ENCODE data around the gene RPS27L. TPM values are rescaled to one million over a fixed set of nuclear protein-coding genes. Genes with fewer than 3 reads are reported as not detected.
A peak's percentile ranks its signal among the peaks of the same experiment; 100 is the strongest.

Gene RPS27L
- total and polyA plus RNA-seq, 9 of the 15 experiments (the other 6 are each of a cell fraction or from before 2014, with no cell fraction given) = 72.2 to 382 (median 116) TPM

GRCh38 chr15:63188926-63189871 lies 31.9 kb upstream of the RPS27L start, which contains the start of gene RAB8B (continued):
- TF ChIP-seq PML (IDR thresholded peaks at IDR 0.05; ENCODE audit: low read length) (no peak), POLR2A (conservative IDR thresholded peaks at IDR 0.05) (peak; percentile 65), SMAD3 (CRISPR knock-in tag; conservative IDR thresholded peaks at IDR 0.05) (no peak), E4F1 (CRISPR knock-in tag; IDR thresholded peaks at IDR 0.05; ENCODE audit: borderline replicate concordance) (no peak), RNF2 (IDR thresholded peaks at IDR 0.05) (0 out of 2 replicates have a peak, but pooled peaks have one; percentile 12), U2AF1 (optimal IDR thresholded peaks at IDR 0.05; ENCODE audit: low read depth, low read length) (no peak), ZNF197 (CRISPR knock-in tag; IDR thresholded peaks at IDR 0.05; ENCODE audit: low read depth) (no peak), ARHGAP35 (IDR thresholded peaks at IDR 0.05; ENCODE audit: partially characterized antibody) (no peak), BRF1 (IDR thresholded peaks at IDR 0.05; ENCODE audit: borderline replicate concordance, extremely low read depth, insufficient read length) (no peak), ZNF407 (IDR thresholded peaks at IDR 0.05; ENCODE audit: low read depth) (no peak), NR2C2 (CRISPR knock-in tag; IDR thresholded peaks at IDR 0.05) (no peak), NR2C2 (tag; IDR thresholded peaks at IDR 0.05) (peak; percentile 51; the same call in 1 of the 2 replicates), MTF1 (CRISPR knock-in tag; IDR thresholded peaks at IDR 0.05; ENCODE audit: borderline replicate concordance) (no peak), GABPA (tag; conservative IDR thresholded peaks at IDR 0.05; ENCODE audit: low read depth) (no peak; the same call in 1 of the 2 replicates), HDAC3 (IDR thresholded peaks at IDR 0.05; ENCODE audit: borderline replicate concordance, partially characterized antibody) (no peak), POLR2AphosphoS5 (IDR thresholded peaks at IDR 0.05; ENCODE audit: control insufficient read depth, insufficient read depth, low read depth, low read length) (peak; percentile 84), HCFC1 (IDR thresholded peaks at IDR 0.05; ENCODE audit: low read depth, low read length) (peak; percentile 98), PRMT5 (CRISPR knock-in tag; IDR thresholded peaks at IDR 0.05) (no peak)

Measured in K562 (cell line).